Liver (tissue), 9 donors: ENCODE results near the gene ZSCAN29. TPM values are rescaled to one million over a fixed set of nuclear protein-coding genes. Genes with fewer than 3 reads are reported as not detected.

Experiments
- DNase-seq: peaks from one replicate; pipeline ENCODE4 v3.0.0-alpha.2; 2017; ENCODE audit warnings: low spot score
- H3K27ac ChIP-seq, 2 donors: one replicate each; pipeline ENCODE4 v1.7.0; 2013; ENCODE audit warnings: inconsistent platforms in 2 of 2, low read length in 2 of 2, control low read depth in 1 of 2, low read depth in 1 of 2, mild to moderate bottlenecking in 1 of 2
- H3K27me3 ChIP-seq, 4 donors: one replicate each; pipeline versions ENCODE4 v1.6.1 to v1.7.0; 2013; ENCODE audit warnings: low read length in 3 of 4, inconsistent platforms in 1 of 4, mild to moderate bottlenecking in 1 of 4, moderate library complexity in 1 of 4; ENCODE audit not compliant: control insufficient read depth in 4 of 4, insufficient read depth in 4 of 4
- H3K36me3 ChIP-seq, 4 donors: one replicate each; pipeline versions ENCODE4 v1.6.1 to v1.7.0; 2013; ENCODE audit warnings: low read length in 3 of 4, mild to moderate bottlenecking in 3 of 4, low read depth in 1 of 4, moderate library complexity in 1 of 4; ENCODE audit not compliant: control insufficient read depth in 4 of 4, insufficient read depth in 3 of 4
- H3K4me1 ChIP-seq, 4 donors: one replicate each; pipeline versions ENCODE4 v1.6.1 to v1.7.0; 2013; ENCODE audit warnings: low read length in 3 of 4, mild to moderate bottlenecking in 3 of 4, moderate library complexity in 1 of 4; ENCODE audit not compliant: control insufficient read depth in 4 of 4, insufficient read depth in 4 of 4
- H3K4me3 ChIP-seq, 3 donors: one replicate each; pipeline versions ENCODE4 v1.6.1 to v1.7.0; 2013; ENCODE audit warnings: low read length in 3 of 3, control low read depth in 1 of 3, low read depth in 1 of 3, mild to moderate bottlenecking in 1 of 3
- H3K9ac ChIP-seq, 2 donors: one replicate each; pipeline ENCODE4 v1.7.0; 2013; ENCODE audit warnings: low read length in 2 of 2, mild to moderate bottlenecking in 2 of 2, moderate library complexity in 2 of 2, control low read depth in 1 of 2, low read depth in 1 of 2
- H3K9me3 ChIP-seq, 4 donors: one replicate each; pipeline versions ENCODE4 v1.6.1 to v1.7.0; 2013; ENCODE audit warnings: low read length in 3 of 4; ENCODE audit not compliant: control insufficient read depth in 4 of 4
- EGR1 ChIP-seq, 2 donors: IDR thresholded peaks; 2 replicates each; pipeline ENCODE4 v1.6.1; 2016 to 2018; ENCODE audit warnings: antibody characterized with exemption in 2 of 2, low read depth in 2 of 2
- FOXA1 ChIP-seq: IDR thresholded peaks from 2 replicates; pipeline ENCODE4 v1.6.1; 2016; ENCODE audit warnings: antibody characterized with exemption
- FOXA2 ChIP-seq: IDR thresholded peaks from 2 replicates; pipeline ENCODE4 v1.6.1; 2016; ENCODE audit warnings: antibody characterized with exemption
- GABPA ChIP-seq, 2 donors: IDR thresholded peaks in 1 of 2; conservative IDR thresholded peaks in 1 of 2; 2 replicates each; pipeline ENCODE4 v1.6.1; 2016; ENCODE audit warnings: antibody characterized with exemption in 2 of 2, mild to moderate bottlenecking in 1 of 2, moderate library complexity in 1 of 2
- HNF4A ChIP-seq, 2 donors: conservative IDR thresholded peaks; 2 replicates each; pipeline ENCODE4 v1.6.1; 2016; ENCODE audit warnings: antibody characterized with exemption in 2 of 2, mild to moderate bottlenecking in 2 of 2
- HNF4G ChIP-seq: IDR thresholded peaks from 2 replicates; pipeline ENCODE4 v1.6.1; 2016; ENCODE audit warnings: antibody characterized with exemption
- JUND ChIP-seq, 2 donors: IDR thresholded peaks; 2 replicates each; pipeline ENCODE4 v1.6.1; 2016; ENCODE audit warnings: antibody characterized with exemption in 2 of 2
- NR2F2 ChIP-seq: IDR thresholded peaks from 2 replicates; pipeline ENCODE4 v1.6.1; 2016; ENCODE audit warnings: antibody characterized with exemption
- RAD21 ChIP-seq, 2 donors: IDR thresholded peaks; 2 replicates each; pipeline ENCODE4 v1.6.1; 2016; ENCODE audit warnings: antibody characterized with exemption in 2 of 2, mild to moderate bottlenecking in 2 of 2
- RXRA ChIP-seq, 2 donors: IDR thresholded peaks; 2 replicates each; pipeline ENCODE4 v1.6.1; 2017 to 2018; ENCODE audit warnings: antibody characterized with exemption in 2 of 2, mild to moderate bottlenecking in 1 of 2
- SP1 ChIP-seq: IDR thresholded peaks from 2 replicates; pipeline ENCODE4 v1.6.1; 2018; ENCODE audit warnings: antibody characterized with exemption, mild to moderate bottlenecking
- TAF1 ChIP-seq: conservative IDR thresholded peaks from 2 replicates; pipeline ENCODE4 v1.6.1; 2016; ENCODE audit warnings: antibody characterized with exemption, mild to moderate bottlenecking
- YY1 ChIP-seq: IDR thresholded peaks from 2 replicates; pipeline ENCODE4 v1.6.1; 2016; ENCODE audit warnings: antibody characterized with exemption, mild to moderate bottlenecking
- WGBS: extraction: QIAGEN DNeasy Blood & Tissue Kit; methylation state at CpG from one replicate; pipeline ENCODE4 v1.1.7; 2013; 5-methylcytosine and 5-hydroxymethylcytosine counted together
- polyA plus RNA-seq, 2 donors: library from polyadenylated mRNA; stranded (reverse) in 1 of 2; unstranded in 1 of 2; fragments of 200-250 nt in 1 of 2; fragments of >200 nt in 1 of 2; fragmentation: Nextera tagmentation in 1 of 2; extraction: Ambion mirVana in 1 of 2; gene quantifications; one replicate each; pipeline versions ENCODE4 v1.2.1 to v1.2.3, GENCODE V29; 2013 to 2015
- total RNA-seq, 2 donors: library from RNA; depleted of rRNA; stranded (reverse); fragments of >200 nt; gene quantifications; one replicate each; pipeline ENCODE4 v1.2.3, GENCODE V29; 2014
- TF ChIP-seq, protein P1 (sequence below): IDR thresholded peaks from 2 replicates; pipeline ENCODE4 v1.6.1; 2016; ENCODE audit warnings: antibody characterized with exemption
- TF ChIP-seq, protein P2 (sequence below): IDR thresholded peaks from 2 replicates; pipeline ENCODE4 v1.6.1; 2016; ENCODE audit warnings: antibody characterized with exemption, mild to moderate bottlenecking
- TF ChIP-seq, protein P3 (sequence below): IDR thresholded peaks from 2 replicates; pipeline ENCODE4 v1.6.1; 2016; ENCODE audit warnings: antibody characterized with exemption
- TF ChIP-seq, protein P4 (sequence below): IDR thresholded peaks from 2 replicates; pipeline ENCODE4 v1.6.1; 2016; ENCODE audit warnings: antibody characterized with exemption
- donor health status: healthy.
- donor health status: healthy.
- donor health status: healthy.
- donor health status: healthy.
- donor health status: healthy.

ZSCAN29 gene
- total and polyA plus RNA-seq, 4 donors, result 4.1 to 15.6 (median 9.6) TPM

DNA sequence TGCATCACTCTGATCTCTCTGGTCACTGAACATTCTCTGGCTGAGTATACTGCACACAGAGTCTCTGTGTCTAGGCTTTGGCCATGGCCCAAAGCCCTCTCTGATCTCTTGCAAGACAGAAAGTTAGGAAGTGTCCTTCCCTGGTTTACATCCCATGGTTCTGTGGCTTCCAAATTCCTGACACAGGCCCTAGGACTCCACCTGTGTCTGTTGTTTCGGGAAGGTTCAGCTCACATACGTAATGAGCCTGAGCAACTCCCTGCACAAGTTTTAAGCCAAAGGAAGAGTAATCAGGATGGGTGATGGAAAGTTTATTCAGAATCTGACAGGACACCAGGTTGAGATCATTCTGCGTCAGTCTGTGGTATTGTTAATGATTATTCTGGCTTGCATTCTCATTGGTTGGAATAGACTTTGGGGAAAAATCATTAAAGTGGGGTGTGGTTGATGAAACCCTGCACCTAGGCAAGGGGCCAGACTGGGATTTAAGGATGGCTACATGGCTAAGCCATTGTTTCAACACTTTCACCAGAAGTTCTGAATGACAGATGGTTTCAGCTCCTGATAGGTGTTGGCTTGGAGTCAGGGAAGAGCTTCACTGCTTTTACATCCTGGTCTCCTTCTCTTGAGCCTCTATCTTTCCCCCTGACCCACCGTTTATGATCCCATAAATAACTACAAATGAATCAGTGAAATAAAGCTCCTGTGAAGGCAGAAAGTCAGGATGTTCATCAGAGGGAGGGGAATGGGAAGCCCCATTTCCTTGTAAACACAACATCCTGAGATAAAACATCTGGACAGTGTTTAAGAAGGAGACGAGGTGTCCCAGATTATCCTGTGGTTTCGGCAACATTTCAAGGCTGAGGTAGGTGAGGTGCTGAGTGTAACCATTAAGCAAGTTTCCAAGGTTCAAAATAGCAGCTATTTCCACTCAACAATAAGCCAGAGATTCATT, 54.5 kb downstream of the ZSCAN29 start (continued):
- no peak for TF ChIP-seq RXRA (IDR thresholded peaks at IDR 0.05)
- TF ChIP-seq TAF1, result no peak
- TF ChIP-seq NR2F2, result no peak
- TF ChIP-seq SP1, result no peak
- no peak for TF ChIP-seq HNF4G
- TF ChIP-seq JUND (IDR thresholded peaks at IDR 0.05), result no peak
- TF ChIP-seq FOXA2, result no peak
- TF ChIP-seq, protein P1, sequence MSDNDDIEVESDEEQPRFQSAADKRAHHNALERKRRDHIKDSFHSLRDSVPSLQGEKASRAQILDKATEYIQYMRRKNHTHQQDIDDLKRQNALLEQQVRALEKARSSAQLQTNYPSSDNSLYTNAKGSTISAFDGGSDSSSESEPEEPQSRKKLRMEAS, result no peak

DNA sequence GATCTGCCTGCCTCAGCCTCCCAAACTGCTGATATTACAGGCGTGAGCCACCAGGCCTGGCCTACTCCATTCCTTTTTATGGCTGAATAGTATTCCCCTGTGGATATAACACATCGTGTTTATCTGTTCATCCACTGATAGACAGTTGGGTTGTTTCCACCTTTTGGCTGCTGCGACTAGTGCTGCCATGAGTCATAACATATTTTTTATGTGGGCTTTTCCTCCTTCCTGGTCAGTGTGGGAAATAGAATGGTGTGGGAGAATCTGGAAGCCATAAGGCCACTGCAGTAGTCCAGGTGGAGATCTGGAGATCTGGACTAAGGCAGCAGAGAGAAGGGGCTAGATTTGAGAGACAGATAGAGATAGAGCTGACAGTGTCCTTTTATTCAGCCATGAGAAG, 56.7 kb downstream of the ZSCAN29 start:
- TF ChIP-seq FOXA1 (no peak), RAD21 (IDR thresholded peaks at IDR 0.05) (no peak), TAF1 (no peak), HNF4A (conservative IDR thresholded peaks at IDR 0.05) (no peak), EGR1 (IDR thresholded peaks at IDR 0.05; ENCODE audit: low read depth in 2 of 2) (no peak), YY1 (no peak), SP1 (no peak), GABPA (IDR thresholded peaks at IDR 0.05 in 1 of 2, conservative IDR thresholded peaks at IDR 0.05 in 1 of 2) (no peak)
- TF ChIP-seq, protein P2, sequence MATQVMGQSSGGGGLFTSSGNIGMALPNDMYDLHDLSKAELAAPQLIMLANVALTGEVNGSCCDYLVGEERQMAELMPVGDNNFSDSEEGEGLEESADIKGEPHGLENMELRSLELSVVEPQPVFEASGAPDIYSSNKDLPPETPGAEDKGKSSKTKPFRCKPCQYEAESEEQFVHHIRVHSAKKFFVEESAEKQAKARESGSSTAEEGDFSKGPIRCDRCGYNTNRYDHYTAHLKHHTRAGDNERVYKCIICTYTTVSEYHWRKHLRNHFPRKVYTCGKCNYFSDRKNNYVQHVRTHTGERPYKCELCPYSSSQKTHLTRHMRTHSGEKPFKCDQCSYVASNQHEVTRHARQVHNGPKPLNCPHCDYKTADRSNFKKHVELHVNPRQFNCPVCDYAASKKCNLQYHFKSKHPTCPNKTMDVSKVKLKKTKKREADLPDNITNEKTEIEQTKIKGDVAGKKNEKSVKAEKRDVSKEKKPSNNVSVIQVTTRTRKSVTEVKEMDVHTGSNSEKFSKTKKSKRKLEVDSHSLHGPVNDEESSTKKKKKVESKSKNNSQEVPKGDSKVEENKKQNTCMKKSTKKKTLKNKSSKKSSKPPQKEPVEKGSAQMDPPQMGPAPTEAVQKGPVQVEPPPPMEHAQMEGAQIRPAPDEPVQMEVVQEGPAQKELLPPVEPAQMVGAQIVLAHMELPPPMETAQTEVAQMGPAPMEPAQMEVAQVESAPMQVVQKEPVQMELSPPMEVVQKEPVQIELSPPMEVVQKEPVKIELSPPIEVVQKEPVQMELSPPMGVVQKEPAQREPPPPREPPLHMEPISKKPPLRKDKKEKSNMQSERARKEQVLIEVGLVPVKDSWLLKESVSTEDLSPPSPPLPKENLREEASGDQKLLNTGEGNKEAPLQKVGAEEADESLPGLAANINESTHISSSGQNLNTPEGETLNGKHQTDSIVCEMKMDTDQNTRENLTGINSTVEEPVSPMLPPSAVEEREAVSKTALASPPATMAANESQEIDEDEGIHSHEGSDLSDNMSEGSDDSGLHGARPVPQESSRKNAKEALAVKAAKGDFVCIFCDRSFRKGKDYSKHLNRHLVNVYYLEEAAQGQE, result no peak
- TF ChIP-seq, protein P3, sequence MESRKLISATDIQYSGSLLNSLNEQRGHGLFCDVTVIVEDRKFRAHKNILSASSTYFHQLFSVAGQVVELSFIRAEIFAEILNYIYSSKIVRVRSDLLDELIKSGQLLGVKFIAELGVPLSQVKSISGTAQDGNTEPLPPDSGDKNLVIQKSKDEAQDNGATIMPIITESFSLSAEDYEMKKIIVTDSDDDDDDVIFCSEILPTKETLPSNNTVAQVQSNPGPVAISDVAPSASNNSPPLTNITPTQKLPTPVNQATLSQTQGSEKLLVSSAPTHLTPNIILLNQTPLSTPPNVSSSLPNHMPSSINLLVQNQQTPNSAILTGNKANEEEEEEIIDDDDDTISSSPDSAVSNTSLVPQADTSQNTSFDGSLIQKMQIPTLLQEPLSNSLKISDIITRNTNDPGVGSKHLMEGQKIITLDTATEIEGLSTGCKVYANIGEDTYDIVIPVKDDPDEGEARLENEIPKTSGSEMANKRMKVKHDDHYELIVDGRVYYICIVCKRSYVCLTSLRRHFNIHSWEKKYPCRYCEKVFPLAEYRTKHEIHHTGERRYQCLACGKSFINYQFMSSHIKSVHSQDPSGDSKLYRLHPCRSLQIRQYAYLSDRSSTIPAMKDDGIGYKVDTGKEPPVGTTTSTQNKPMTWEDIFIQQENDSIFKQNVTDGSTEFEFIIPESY, result no peak
- TF ChIP-seq, protein P4, sequence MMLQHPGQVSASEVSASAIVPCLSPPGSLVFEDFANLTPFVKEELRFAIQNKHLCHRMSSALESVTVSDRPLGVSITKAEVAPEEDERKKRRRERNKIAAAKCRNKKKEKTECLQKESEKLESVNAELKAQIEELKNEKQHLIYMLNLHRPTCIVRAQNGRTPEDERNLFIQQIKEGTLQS, result no peak
- Histone ChIP-seq H3K27me3 (peaks cover 0 to 3% (median 0%) of the 10 kb centered on the region in 4 donors), H3K9me3 (no peaks in the 10 kb centered on the region), H3K36me3 (no peaks in the 10 kb centered on the region), H3K4me3 (no peak overlapping the region), H3K4me1 (no peaks in the 10 kb centered on the region), H3K9ac (no peak overlapping the region), H3K27ac (no peak overlapping the region)
- WGBS, result 79% methylated on average over 3 of the region's 3 CpGs
- DNase-seq, result no peak
